SK-N-SH (cell line): ENCODE measurements around the gene TCFL5. TPM values are rescaled to one million over a fixed set of nuclear protein-coding genes. Genes with fewer than 3 reads are reported as not detected.
"Not testable (repeated sequence)": the region's sequence is repeated elsewhere in the genome, so short reads cannot be mapped to it uniquely, and the experiment has no call there.

ENCODE experiments used
- CTCF ChIA-PET: fragments of 300-600, 350-600 bp; formaldehyde crosslinking; extraction: SDS; loops from one replicate; lab custom pipeline; 2021; lab: Yijun Ruan, JAX
- POLR2A ChIA-PET: fragments of 350-600 bp; sonication (Branson Sonifier 250); formaldehyde crosslinking; extraction: SDS; loops from one replicate; lab custom pipeline; 2020; ENCODE audit warnings: antibody characterized with exemption, inconsistent platforms; lab: Yijun Ruan, JAX
- DNase-seq: peaks from one replicate; pipeline ENCODE4 v3.0.0; 2012
- H2AFZ ChIP-seq: fragments of 200-600 bp; sonication (generic); 2 replicates; pipeline ENCODE4 v1.8.1; 2016; ENCODE audit warnings: antibody characterized with exemption, mild to moderate bottlenecking, low read depth
- H3F3A ChIP-seq: fragments of 200-600 bp; sonication (generic); replicated peaks from 2 replicates; pipeline ENCODE3; 2016; ENCODE audit warnings: antibody characterized with exemption, mild to moderate bottlenecking; ENCODE audit not compliant: insufficient read depth
- H3K27ac ChIP-seq, 2 experiments: fragments of 200-500 bp in 1 of 2; fragments of 200-600 bp in 1 of 2; sonication (Bioruptor generic) in 1 of 2; sonication (generic), shearing (Covaris generic) in 1 of 2; 2 replicates each; pipeline versions ENCODE4 v1.5.1 to v1.6.1; 2014 to 2016; ENCODE audit warnings: low read depth in 2 of 2, inconsistent platforms in 1 of 2, low read length in 1 of 2, mild to moderate bottlenecking in 1 of 2, mixed read lengths in 1 of 2
- H3K27me3 ChIP-seq: fragments of 200-600 bp; sonication (generic), shearing (Covaris generic); 2 replicates; pipeline ENCODE4 v1.6.1; 2016; ENCODE audit warnings: mixed run types; ENCODE audit not compliant: insufficient read depth
- H3K36me3 ChIP-seq, 2 experiments: fragments of 200-500 bp in 1 of 2; fragments of 200-600 bp in 1 of 2; sonication (Bioruptor generic) in 1 of 2; sonication (generic) in 1 of 2; replicated peaks in 1 of 2; 2 replicates each; pipeline versions ENCODE3 to v1.5.1; 2014 to 2016; ENCODE audit warnings: low read length in 1 of 2, mild to moderate bottlenecking in 1 of 2; ENCODE audit not compliant: insufficient read depth in 2 of 2, control insufficient read depth in 1 of 2
- H3K4me1 ChIP-seq, 2 experiments: fragments of 200-500 bp in 1 of 2; fragments of 200-600 bp in 1 of 2; sonication (Bioruptor generic) in 1 of 2; sonication (generic), shearing (Covaris generic) in 1 of 2; 2 replicates each; pipeline versions ENCODE4 v1.5.1 to v1.6.1; 2014 to 2016; ENCODE audit warnings: low read depth in 1 of 2, low read length in 1 of 2, mixed run types in 1 of 2; ENCODE audit not compliant: insufficient read depth in 2 of 2, control insufficient read depth in 1 of 2
- H3K4me2 ChIP-seq: fragments of 200-600 bp; sonication (generic), shearing (Covaris generic); 2 replicates; pipeline ENCODE4 v1.6.1; 2017; ENCODE audit warnings: mixed run types
- H3K4me3 ChIP-seq, 2 experiments: fragments of 200-500 bp in 1 of 2; fragments of 200-600 bp in 1 of 2; sonication (Bioruptor generic) in 1 of 2; sonication (generic), shearing (Covaris generic) in 1 of 2; 2 replicates each; pipeline versions ENCODE4 v1.5.1 to v1.8.1; 2014 to 2016; ENCODE audit warnings: low read depth in 2 of 2, inconsistent platforms in 1 of 2, low read length in 1 of 2, mild to moderate bottlenecking in 1 of 2, mixed read lengths in 1 of 2, moderate library complexity in 1 of 2
- H3K79me2 ChIP-seq: fragments of 200-600 bp; sonication (generic); 2 replicates; pipeline ENCODE4 v1.8.1; 2017; ENCODE audit warnings: mild to moderate bottlenecking; ENCODE audit not compliant: insufficient read depth
- H3K9ac ChIP-seq: fragments of 200-600 bp; sonication (generic); 2 replicates; pipeline ENCODE4 v1.6.1; 2017; ENCODE audit warnings: mixed run types
- H3K9me2 ChIP-seq: fragments of 200-600 bp; sonication (generic); 2 replicates; pipeline ENCODE4 v1.6.1; 2017; ENCODE audit warnings: mixed run types
- H3K9me3 ChIP-seq: fragments of 200-600 bp; sonication (generic); 2 replicates; pipeline ENCODE4 v1.6.1; 2017; ENCODE audit warnings: mixed run types, mild to moderate bottlenecking, moderate library complexity
- H4K20me1 ChIP-seq: fragments of 200-600 bp; sonication (generic); 2 replicates; pipeline ENCODE4 v1.6.1; 2017; ENCODE audit warnings: mild to moderate bottlenecking, mixed run types; ENCODE audit not compliant: insufficient read depth
- EZH2phosphoT487 ChIP-seq: fragments of 200-600 bp; sonication (generic); IDR thresholded peaks from 2 replicates; pipeline ENCODE4 v1.6.1; 2017; ENCODE audit warnings: low read depth, mixed run types, mild to moderate bottlenecking, antibody characterized with exemption, moderate library complexity, borderline replicate concordance
- FOSL2 ChIP-seq: IDR thresholded peaks from 2 replicates; pipeline ENCODE4 v1.4.0; 2012; ENCODE audit warnings: low read depth, mild to moderate bottlenecking, moderate library complexity, borderline replicate concordance
- JUND ChIP-seq: IDR thresholded peaks from 2 replicates; pipeline ENCODE4 v1.4.0; 2012
- MEF2A ChIP-seq: IDR thresholded peaks from 2 replicates; pipeline ENCODE4 v1.4.0; 2012; ENCODE audit warnings: low read depth, borderline replicate concordance
- MXI1 ChIP-seq: IDR thresholded peaks from 2 replicates; pipeline ENCODE4 v1.6.1; 2012; ENCODE audit warnings: mild to moderate bottlenecking, low read depth, low read length, improper control_type of control experiment
- NFIC ChIP-seq: IDR thresholded peaks from 2 replicates; pipeline ENCODE4 v1.4.0; 2012; ENCODE audit warnings: borderline replicate concordance
- NRF1 ChIP-seq: IDR thresholded peaks from 2 replicates; pipeline ENCODE4 v1.6.1; 2012; ENCODE audit warnings: low read depth, mild to moderate bottlenecking, low read length
- RCOR1 ChIP-seq: fragments of 150-350 bp; IDR thresholded peaks from 2 replicates; pipeline ENCODE4 v1.6.1; 2017; ENCODE audit warnings: antibody characterized with exemption, low read length
- RXRA ChIP-seq: IDR thresholded peaks from 2 replicates; pipeline ENCODE4 v1.4.0; 2012; ENCODE audit warnings: low read depth, mild to moderate bottlenecking, borderline replicate concordance
- SIN3A ChIP-seq: IDR thresholded peaks from 2 replicates; pipeline ENCODE4 v1.6.1; 2012; ENCODE audit warnings: low read depth, mild to moderate bottlenecking, low read length, moderate library complexity, borderline replicate concordance
- TCF12 ChIP-seq: IDR thresholded peaks from 2 replicates; pipeline ENCODE4 v1.4.0; 2012
- TEAD4 ChIP-seq: IDR thresholded peaks from 2 replicates; pipeline ENCODE4 v1.4.0; 2012; ENCODE audit warnings: mild to moderate bottlenecking, borderline replicate concordance; ENCODE audit not compliant: insufficient read depth
- WGBS: methylation state at CpG from one replicate; pipeline ENCODE4 v1.1.6; 2017; ENCODE audit warnings: low lambda C conversion rate; 5-methylcytosine and 5-hydroxymethylcytosine counted together
- polyA plus RNA-seq, 3 experiments: library from polyadenylated mRNA; depleted of rRNA; stranded (reverse); fragments of >200 nt; gene quantifications; 2 replicates each; pipeline ENCODE4 v1.2.3, GENCODE V29; 2012
- TF ChIP-seq, protein P1 (sequence below): fragments of 150-350 bp; IDR thresholded peaks from 2 replicates; pipeline ENCODE4 v1.6.1; 2017; ENCODE audit warnings: antibody characterized with exemption, low read length, low read depth, borderline replicate concordance
- TF ChIP-seq, protein P2 (sequence below): IDR thresholded peaks from 2 replicates; pipeline ENCODE4 v1.4.0; 2012; ENCODE audit warnings: low read depth
- TF ChIP-seq, protein P3 (sequence below): fragments of 200-600 bp; sonication (generic); IDR thresholded peaks from 2 replicates; pipeline ENCODE4 v1.6.1; 2017; ENCODE audit warnings: antibody characterized with exemption, mild to moderate bottlenecking, moderate library complexity

The TCFL5 gene
- polyA plus RNA-seq, 1 of the 3 experiments (the other 2 are of a cell fraction) = 10.1 TPM

GRCh38 chr20:62854121-62854520 is 7.5 kb downstream of the TCFL5 start:
- Histone ChIP-seq H3K36me3 (peaks cover 16 to 55% of the 10 kb centered on the region in 2 experiments), H4K20me1 (peaks cover 10% of the 10 kb centered on the region), H3K4me2 (no peak overlapping the region), H3K4me1 (peaks cover 0 to 1% of the 10 kb centered on the region in 2 experiments; a peak in 1 of 4 replicates), H3K79me2 (peaks cover 52% of the 10 kb centered on the region), H3K9me2 (no peaks in the 10 kb centered on the region), H3F3A (no peaks in the 10 kb centered on the region), H3K27ac (no peak overlapping the region), H3K9me3 (no peaks in the 10 kb centered on the region), H2AFZ (no peak overlapping the region), H3K4me3 (no peak overlapping the region), H3K27me3 (no peaks in the 10 kb centered on the region), H3K9ac (no peak overlapping the region)
- 98% methylated on average over 12 of the region's 13 CpGs for WGBS
- no peak for TF ChIP-seq TCF12
- no peak for TF ChIP-seq TEAD4
- TF ChIP-seq, protein P1, sequence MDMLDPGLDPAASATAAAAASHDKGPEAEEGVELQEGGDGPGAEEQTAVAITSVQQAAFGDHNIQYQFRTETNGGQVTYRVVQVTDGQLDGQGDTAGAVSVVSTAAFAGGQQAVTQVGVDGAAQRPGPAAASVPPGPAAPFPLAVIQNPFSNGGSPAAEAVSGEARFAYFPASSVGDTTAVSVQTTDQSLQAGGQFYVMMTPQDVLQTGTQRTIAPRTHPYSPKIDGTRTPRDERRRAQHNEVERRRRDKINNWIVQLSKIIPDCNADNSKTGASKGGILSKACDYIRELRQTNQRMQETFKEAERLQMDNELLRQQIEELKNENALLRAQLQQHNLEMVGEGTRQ = no peak
- no peak for TF ChIP-seq MXI1
- TF ChIP-seq, protein P2, sequence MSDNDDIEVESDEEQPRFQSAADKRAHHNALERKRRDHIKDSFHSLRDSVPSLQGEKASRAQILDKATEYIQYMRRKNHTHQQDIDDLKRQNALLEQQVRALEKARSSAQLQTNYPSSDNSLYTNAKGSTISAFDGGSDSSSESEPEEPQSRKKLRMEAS = no peak
- no peak for TF ChIP-seq NFIC
- TF ChIP-seq, protein P3, sequence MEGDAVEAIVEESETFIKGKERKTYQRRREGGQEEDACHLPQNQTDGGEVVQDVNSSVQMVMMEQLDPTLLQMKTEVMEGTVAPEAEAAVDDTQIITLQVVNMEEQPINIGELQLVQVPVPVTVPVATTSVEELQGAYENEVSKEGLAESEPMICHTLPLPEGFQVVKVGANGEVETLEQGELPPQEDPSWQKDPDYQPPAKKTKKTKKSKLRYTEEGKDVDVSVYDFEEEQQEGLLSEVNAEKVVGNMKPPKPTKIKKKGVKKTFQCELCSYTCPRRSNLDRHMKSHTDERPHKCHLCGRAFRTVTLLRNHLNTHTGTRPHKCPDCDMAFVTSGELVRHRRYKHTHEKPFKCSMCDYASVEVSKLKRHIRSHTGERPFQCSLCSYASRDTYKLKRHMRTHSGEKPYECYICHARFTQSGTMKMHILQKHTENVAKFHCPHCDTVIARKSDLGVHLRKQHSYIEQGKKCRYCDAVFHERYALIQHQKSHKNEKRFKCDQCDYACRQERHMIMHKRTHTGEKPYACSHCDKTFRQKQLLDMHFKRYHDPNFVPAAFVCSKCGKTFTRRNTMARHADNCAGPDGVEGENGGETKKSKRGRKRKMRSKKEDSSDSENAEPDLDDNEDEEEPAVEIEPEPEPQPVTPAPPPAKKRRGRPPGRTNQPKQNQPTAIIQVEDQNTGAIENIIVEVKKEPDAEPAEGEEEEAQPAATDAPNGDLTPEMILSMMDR = no peak
- TF ChIP-seq MEF2A = no peak
- no peak for TF ChIP-seq JUND
- TF ChIP-seq RXRA = no peak
- no peak for TF ChIP-seq NRF1
- no peak for TF ChIP-seq FOSL2
- no peak for TF ChIP-seq SIN3A
- no peak for TF ChIP-seq EZH2phosphoT487
- no peak for TF ChIP-seq RCOR1
- POLR2A ChIA-PET = interaction anchor here (0.6 kb wide), 1 partner anchor 10 kb away, joined by 3 read pairs; no protein-coding TSS in a partner anchor
- CTCF ChIA-PET = interaction anchor here (1.2 to 2.4 kb wide), 2 partner anchors 31 to 47 kb away, joined by 3 to 8 read pairs; no protein-coding TSS in a partner anchor
- DNase-seq = no peak

- H3K27ac ChIP-seq, H3K27me3 ChIP-seq, H3K9me2 ChIP-seq, H3K9me3 ChIP-seq, H4K20me1 ChIP-seq, DNase-seq, H3F3A ChIP-seq, H3K9ac ChIP-seq, H3K4me3 ChIP-seq, H3K4me1 ChIP-seq, CTCF ChIA-PET, H2AFZ ChIP-seq, H3K4me2 ChIP-seq, POLR2A ChIA-PET: not testable (repeated sequence)
- peaks cover 47% of the 10 kb centered on the region for H3K79me2 ChIP-seq
- H3K36me3 ChIP-seq = peaks cover 16 to 55% of the 10 kb centered on the region in 2 experiments
- 87% methylated on average over 6 of the region's 6 CpGs for WGBS
Measured at GRCh38 chr20:62853304-62853703, 8.3 kb downstream of the TCFL5 start.
